Measurements from ENCODE around the gene AARS2.

AARS2 gene

GRCh38 chr6:44342489-44342888, 29.3 kb upstream of the AARS2 start, which contains the start of gene SPATS1:
Gene SPATS1, plus strand, starts transcription at chr6:44342650. Its CDS starts 446 bp downstream, at chr6:44343096.
- TF ChIP-seq POLR2AphosphoS5 (IDR thresholded peaks at IDR 0.05; ENCODE audit: low read depth, low read length) (no peak), REST (IDR thresholded peaks at IDR 0.05; ENCODE audit: insufficient read depth in 1 of 2, low read depth in 2 of 2, low read length in 2 of 2) (no peak), FOXP2 (optimal IDR thresholded peaks at IDR 0.05; ENCODE audit: borderline replicate concordance, extremely low read depth, extremely low read length, insufficient read depth) (no peak), SIN3A (IDR thresholded peaks at IDR 0.05; ENCODE audit: borderline replicate concordance, insufficient read depth, low read length) (no peak), TAF1 (IDR thresholded peaks at IDR 0.05; ENCODE audit: borderline replicate concordance, insufficient read depth, low read length) (no peak)

- TF ChIP-seq TAF1 (IDR thresholded peaks at IDR 0.05; ENCODE audit: borderline replicate concordance, insufficient read depth, low read length) (no peak), SIN3A (IDR thresholded peaks at IDR 0.05; ENCODE audit: borderline replicate concordance, insufficient read depth, low read length) (no peak), POLR2AphosphoS5 (IDR thresholded peaks at IDR 0.05; ENCODE audit: low read depth, low read length) (no peak), REST (IDR thresholded peaks at IDR 0.05; ENCODE audit: insufficient read depth in 1 of 2, low read depth in 2 of 2, low read length in 2 of 2) (no peak), FOXP2 (optimal IDR thresholded peaks at IDR 0.05; ENCODE audit: borderline replicate concordance, extremely low read depth, extremely low read length, insufficient read depth) (no peak)
These were observed 28.9 kb upstream of the AARS2 start for GRCh38 chr6:44342052-44342451.

GRCh38 chr6:44341095-44341890, 28.1 kb upstream of the AARS2 start:
- no peak for TF ChIP-seq SIN3A (IDR thresholded peaks at IDR 0.05; ENCODE audit: borderline replicate concordance, insufficient read depth, low read length)
- TF ChIP-seq REST (IDR thresholded peaks at IDR 0.05; ENCODE audit: insufficient read depth in 1 of 2, low read depth in 2 of 2, low read length in 2 of 2): no peak
- no peak for TF ChIP-seq POLR2AphosphoS5 (IDR thresholded peaks at IDR 0.05; ENCODE audit: low read depth, low read length)
- TF ChIP-seq TAF1 (IDR thresholded peaks at IDR 0.05; ENCODE audit: borderline replicate concordance, insufficient read depth, low read length): no peak
- no peak for TF ChIP-seq FOXP2 (optimal IDR thresholded peaks at IDR 0.05; ENCODE audit: borderline replicate concordance, extremely low read depth, extremely low read length, insufficient read depth)

GRCh38 chr6:44339763-44340625, 26.8 kb upstream of the AARS2 start:
- TF ChIP-seq FOXP2 (optimal IDR thresholded peaks at IDR 0.05; ENCODE audit: borderline replicate concordance, extremely low read depth, extremely low read length, insufficient read depth): no peak
- TF ChIP-seq REST (IDR thresholded peaks at IDR 0.05; ENCODE audit: insufficient read depth in 1 of 2, low read depth in 2 of 2, low read length in 2 of 2): no peak
- TF ChIP-seq POLR2AphosphoS5 (IDR thresholded peaks at IDR 0.05; ENCODE audit: low read depth, low read length): no peak
- no peak for TF ChIP-seq TAF1 (IDR thresholded peaks at IDR 0.05; ENCODE audit: borderline replicate concordance, insufficient read depth, low read length)
- no peak for TF ChIP-seq SIN3A (IDR thresholded peaks at IDR 0.05; ENCODE audit: borderline replicate concordance, insufficient read depth, low read length)

Measured in PFSK-1 (cell line).